ENCODE results near the gene DUSP22.
"Not testable (repeated sequence)": the region's sequence is repeated elsewhere in the genome, so short reads cannot be mapped to it uniquely, and the experiment has no call there.

DUSP22 gene

DNA sequence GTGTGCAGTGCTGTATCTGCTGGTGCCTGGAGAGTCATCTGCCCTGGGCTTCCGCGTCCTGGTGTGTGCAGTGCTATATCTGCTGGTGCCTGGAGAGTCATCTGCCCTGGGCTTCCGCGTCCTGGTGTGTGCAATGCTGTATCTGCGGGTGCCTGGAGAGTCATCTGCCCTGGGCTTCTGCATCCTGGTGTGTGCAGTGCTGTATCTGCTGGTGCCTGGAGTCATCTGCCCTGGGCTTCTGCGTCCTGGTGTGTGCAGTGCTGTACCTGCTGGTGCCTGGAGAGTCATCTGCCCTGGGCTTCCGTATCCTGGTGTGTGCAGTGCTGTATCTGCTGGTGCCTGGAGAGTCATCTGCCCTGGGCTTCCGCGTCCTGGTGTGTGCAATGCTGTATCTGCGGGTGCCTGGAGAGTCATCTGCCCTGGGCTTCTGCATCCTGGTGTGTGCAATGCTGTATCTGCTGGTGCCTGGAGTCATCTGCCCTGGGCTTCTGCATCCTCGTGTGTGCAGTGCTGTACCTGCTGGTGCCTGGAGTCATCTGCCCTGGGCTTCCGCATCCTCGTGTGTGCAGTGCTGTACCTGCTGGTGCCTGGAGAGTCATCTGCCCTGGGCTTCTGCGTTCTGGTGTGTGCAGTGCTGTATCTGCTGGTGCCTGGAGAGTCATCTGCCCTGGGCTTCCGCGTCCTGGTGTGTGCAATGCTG is 33.0 kb downstream of the DUSP22 start:
- DNase-seq: not testable (repeated sequence)

DNA sequence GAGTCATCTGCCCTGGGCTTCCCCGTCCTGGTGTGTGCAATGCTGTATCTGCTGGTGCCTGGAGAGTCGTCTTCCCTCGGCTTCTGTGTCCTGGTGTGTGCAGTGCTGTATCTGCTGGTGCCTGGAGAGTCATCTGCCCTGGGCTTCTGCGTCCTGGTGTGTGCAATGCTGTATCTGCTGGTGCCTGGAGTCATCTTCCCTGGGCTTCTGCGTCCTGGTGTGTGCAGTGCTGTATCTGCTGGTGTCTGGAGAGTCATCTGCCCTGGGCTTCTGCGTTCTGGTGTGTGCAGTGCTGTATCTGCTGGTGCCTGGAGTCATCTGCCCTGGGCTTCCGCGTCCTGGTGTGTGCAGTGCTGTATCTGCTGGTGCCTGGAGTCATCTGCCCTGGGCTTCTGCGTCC is 33.8 kb downstream of the DUSP22 start:
- not testable (repeated sequence) for DNase-seq

DNA sequence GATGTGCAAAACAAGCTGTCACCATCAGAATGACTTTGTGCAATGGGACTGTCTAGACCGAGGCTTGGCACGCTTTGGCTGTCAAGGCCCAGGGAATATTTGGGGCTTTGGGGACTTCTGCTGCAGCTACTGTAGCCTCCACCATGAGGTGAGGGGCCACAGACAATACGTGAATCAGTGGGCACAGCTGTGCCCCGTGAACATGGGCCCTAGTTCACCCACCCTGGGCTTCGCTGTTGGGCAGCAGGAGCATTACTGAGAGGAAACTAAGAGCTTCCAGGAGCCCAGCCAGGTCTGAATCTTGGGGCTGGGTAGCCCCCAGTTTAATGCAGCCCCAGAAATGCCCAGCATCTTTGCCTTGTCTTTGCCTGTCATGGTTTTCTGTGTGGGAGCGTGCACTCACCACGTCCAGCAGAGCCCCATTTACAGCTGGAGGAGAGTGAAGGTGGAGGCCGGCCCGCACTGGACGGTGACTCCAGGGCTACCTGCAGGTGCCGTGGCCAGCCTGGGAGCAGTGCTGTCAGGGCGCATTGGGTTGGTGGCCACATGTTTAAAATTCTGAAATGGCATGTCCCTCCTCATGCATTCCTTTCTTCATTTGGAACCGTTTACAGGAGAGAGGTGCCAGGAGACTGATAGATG is 34.7 kb downstream of the DUSP22 start:
- DNase-seq: no peak

DNA sequence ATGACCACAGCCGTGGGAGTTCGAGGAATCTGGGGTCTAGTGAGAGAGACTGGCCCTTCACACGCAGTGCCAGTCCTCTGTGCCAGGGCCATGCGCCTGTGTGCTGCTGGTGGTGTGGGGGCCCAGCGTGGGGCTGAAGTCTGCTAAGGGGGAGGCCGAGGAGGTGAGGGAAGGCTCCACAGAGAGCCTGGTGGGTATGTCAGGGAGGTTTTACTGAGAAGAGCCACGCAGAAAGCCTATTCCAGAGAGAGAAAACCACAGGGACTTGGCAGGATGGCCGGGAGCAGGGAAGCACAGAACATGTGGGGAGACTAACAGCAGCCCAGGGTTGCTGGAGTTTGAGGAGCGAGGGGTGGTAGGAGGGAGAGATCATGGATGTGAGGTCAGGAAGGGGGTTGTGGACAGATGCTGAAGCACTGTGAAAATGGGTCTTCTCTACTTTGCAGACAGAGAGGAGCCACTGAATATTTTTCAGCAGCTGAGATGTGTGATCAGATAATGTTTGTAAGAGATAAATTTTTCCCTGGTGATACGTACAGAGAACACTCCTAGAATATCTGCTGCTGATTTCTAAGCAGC is 35.3 kb downstream of the DUSP22 start:
- DNase-seq: no peak

DNA sequence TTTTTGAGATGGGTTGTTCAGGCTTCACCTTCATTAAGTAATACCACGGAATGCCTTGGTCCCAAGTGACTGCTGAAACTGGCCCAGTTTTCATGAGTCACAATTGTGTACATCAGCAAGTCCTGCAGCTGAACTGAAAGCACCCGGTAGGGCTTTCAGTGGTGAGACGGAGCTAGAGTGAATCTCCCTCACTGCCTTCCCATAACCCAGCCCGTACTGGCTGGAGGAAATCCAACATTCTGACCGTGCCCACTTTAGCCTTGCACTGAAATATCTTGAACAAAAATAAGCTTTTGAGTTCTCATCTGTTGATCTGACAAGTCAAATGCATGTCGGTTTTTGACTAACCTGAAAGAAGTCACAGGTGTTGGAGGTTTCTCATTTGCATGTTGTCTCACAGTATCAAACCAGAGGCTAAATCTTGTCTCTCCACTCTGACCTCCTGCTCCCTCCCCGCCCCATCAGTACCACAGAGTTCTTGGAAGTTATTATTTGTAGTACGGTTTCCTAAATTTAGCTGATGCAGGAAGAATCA is 35.9 kb downstream of the DUSP22 start:
- DNase-seq: no peak

DNA sequence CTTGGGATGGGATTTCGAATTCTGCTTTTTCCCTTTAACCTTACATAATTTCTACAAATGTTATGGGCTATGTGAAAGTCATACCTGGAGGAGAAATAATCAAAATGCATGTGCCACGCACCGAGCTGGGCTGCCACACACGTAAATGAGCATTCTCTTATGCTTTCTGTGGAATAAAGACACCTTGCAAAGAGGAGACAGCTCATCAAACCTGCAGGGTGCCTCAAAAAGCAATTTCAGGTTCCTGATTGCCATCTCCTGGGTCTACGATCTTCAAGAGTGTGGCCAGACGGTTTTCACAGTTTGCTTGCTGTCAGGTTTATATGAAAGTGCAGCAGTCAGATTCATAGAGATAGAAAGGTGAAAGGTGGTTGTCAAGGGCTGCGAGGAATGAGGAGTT is 36.6 kb downstream of the DUSP22 start:
- no peak for DNase-seq

DNA sequence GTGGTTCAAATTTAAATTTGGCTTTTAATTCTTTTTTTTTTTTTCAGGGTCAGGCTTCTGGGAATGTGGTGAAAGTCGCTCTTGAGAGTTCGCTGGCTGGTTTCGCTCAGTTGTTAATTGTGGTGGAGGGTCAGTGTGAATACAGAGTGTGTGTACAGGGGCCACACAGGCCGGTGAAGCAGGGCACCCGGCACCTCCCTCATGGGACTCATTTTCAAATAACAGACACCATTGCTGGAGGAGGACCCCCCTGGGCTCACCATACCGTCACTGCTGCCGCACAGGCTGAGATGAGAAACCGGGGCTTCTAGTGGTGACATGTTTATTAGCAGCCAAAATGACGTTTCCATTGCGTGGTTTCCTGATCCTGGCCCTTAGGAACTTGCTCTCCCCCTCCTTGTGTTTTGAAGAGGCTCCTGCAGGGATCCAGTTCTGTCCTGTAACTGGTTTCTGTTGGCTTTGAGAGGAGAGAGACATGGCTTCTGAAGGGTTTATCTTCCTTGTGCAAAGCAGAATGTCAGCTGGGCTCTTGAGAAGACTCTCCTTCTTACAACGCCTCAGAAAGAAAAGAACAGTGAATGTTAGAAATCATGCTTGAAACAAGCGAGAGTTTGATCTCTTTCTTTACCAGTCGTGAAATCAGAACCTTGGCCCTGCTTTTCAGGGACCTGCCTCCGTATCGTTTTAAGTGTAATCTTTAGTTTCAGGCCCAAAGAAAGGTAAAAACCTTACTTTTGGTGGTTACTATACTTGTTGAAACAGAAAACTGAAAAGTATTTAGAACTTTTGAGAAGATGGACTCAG is 37.8 kb downstream of the DUSP22 start:
- DNase-seq: no peak

DNA sequence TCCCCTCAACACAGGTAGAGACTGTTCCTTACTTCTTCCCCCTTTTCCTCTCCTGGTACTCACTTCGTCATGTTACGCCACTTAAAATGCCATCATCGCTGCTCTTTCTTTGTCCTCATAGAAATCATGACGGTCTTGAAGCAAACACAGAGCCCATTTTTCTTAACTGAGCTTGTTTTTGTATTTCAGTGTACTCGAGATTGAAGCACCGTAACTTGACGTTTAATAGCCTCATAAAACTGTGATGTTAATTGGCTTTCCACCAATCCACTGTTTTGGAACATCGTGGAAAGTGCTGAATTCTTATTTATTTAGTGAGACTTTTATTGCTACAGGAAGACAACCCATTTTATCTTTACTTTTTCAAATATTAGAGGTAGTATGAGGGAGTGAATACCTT is 38.7 kb downstream of the DUSP22 start:
- DNase-seq: no peak

DNA sequence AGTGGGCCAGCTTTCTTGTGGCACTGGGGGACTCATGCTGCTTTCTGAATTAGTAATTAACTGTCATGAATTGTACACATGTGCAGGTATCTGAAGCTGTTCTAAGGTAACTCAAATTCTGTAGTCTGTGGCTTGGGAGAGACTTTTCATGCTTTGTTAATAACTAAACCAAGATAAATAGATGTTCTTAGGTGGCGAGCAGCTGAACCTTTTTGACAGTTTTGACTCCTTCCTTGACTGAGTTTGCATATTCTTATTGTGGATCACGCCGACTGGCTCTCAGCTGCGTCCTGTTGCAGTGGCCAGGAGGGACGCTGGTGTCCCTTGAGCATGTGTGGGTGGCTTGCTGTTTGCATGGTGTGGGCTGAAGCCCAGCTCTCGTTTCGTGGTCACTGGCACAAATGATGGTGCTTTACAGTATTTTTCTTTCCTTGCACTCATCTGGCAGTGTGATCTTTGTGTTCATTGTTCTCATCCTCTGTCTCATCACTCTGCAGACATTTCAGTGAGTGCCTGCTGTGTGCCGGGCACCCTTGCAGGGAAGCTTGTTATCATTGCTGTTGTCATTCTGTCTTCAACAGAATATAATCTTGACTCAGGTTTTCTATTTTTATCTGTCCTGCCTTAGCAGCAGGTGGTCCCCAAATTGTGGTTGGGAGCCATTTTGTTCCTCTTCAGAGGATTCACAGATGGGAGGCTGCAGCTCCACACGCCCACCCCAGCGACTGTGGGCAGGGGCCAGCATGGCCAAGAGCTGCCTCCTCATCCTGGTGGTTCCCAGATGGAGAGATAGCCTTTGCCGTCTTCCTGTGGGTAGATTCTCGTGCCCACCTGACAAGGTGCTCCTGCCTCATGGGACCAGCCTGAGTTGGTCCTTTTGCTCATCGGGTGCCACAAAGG is 39.6 kb downstream of the DUSP22 start:
- no peak for DNase-seq

DNA sequence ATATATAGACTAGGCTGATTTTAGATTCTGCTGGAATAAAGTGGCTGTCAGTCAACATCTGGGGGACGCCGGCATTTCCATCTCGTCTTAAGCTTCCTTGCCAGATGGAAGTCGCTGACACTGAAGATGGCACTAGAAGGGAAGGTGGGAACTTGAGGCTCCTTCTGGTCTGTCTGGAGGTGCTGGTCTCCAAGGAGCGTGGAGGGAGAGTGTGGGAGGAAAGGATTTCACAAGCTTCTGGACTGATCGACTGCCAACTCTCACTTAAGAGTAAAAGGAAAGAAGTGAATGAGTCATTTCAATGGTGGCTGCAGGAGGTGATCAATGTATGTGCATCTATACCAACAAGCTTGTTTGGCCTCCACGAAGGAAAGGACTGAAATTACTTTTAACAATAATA is 40.4 kb downstream of the DUSP22 start:
- DNase-seq: no peak

DNA sequence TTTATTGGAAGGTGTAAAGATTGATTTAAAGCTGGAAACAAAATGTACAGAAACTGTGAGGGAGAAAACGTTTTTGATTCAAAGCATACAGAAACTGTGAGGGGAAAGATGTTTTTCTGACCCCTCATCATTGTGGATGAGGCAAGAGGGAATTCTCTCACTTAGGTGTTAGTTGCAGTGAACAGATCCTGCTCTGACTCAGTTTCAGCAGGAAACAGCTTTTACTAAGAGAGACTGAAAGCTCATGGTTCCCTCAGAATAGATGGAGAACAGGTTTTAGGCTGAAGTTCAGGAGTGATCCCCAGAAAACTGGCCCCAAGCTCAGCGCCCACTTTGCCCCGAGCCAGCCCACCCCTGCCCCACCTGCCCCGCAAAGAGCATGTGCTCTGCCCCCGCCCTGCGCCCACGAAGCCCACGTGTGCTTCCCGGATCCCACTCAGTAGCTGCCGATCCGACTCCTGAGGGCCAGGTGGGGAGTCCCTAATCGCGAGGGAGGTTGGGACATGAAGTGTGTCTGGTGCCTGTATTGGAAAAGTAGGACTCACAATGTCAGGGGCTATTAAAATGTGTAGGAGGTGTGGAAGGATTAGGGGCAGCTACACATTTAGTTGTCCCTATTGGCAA is 41.2 kb downstream of the DUSP22 start:
- no peak for DNase-seq

DNA sequence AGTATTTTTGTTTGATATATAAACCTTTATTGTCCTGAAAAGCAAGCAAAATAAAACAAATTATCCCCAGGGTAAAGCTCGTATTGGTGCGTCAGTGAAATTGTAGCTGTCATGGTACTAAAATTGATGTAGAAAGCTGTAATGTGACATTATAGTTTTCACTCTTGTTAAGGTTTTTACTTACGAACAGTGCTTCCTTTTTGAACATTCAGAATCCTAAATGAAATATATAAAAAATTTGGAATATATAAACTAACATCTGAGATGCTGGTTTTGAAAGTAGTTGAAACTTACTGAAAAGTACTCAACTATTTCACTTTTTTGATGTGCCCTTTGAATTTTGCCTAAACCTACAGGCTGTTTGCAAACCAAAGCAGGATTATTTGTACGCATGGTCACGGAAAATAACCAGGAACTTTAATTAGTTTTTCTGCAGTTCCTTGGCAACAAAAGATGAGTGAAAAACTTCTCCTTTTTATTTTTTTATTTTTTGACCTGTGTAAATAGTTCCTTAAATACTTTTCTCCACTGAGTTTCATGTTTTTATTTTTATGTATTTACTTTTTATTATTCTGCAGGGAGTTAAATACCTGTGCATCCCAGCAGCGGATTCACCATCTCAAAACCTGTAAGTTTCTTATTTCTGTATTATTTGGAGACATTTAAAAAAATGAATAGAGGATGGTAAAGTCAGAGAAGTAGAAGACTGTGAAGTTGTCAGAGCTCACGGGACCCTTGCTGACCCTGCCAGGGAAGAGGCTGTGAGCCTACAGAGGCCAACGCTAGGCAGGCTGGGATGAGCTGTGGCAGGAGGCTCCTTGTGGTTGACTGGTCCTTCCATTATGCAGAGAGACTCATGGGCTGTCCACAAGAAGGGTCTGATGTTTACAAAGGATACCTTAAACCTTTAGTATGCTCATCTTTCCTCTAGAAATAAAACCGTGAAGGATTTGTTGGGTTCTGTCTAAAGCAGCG is 42.5 kb downstream of the DUSP22 start:
- no peak for DNase-seq

DNA sequence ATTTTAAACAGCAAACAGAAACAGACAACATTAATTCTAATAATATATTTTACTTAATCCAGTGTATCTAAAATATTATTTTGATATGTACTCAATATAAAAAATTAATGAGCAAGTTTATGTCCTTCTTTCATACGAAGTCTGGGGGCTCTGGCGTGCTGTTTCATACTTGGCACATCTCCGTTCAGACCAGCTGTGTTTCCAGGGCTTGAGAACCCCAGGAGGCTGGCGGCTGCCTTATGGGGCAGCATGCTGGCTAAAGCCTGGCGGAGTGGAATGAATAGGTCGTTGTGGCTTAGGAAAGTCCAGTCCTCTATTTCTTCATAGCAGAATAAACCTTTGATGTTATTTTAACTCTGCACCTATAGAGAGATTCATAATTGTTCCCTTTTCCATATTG is 43.3 kb downstream of the DUSP22 start:
- no peak for DNase-seq

DNA sequence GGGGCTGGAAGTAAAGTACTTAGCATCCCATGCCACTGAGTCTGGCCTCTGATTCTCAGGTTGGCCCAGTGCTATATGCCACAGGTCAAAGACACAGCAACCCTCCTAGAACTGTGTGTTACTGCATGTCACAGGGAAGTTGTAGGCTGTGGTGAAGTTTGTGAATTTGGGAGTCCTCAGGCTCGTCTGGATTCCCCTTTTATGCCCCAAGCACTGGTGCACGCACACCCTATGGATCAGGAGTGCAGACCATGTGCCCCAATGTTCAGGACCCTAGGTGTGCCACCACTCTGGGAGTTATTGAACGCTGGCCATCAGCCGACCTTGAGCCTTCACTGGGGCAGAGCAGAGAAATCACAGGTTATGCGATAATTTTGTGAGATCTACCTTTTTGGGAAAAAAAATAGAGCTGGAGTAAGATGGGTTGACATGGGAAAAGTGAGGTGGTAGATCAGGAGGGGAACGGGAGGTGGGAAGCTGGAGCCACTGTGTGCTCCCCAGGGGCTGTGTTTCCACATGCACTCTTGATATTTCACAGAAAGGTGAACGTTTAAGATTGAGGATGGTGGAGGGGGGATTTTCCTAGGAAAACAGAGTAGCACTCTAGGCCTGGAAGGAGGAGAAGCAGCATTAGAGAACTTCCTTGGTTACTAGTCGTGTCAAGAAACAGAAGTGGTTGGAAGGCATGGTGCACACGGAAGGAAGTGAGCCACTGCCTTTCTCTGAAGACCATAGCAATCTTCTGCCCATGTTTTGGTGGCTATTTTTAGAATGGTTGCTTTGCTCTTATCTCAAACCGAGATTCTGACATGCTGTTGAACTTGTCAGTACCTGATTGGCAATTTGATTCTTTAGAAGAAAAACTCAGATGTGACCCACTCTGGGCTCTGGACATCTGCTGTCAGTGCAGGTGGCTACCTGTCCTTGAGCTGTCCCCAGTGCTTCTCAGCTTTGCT is 44.1 kb downstream of the DUSP22 start:
- DNase-seq: no peak

DNA sequence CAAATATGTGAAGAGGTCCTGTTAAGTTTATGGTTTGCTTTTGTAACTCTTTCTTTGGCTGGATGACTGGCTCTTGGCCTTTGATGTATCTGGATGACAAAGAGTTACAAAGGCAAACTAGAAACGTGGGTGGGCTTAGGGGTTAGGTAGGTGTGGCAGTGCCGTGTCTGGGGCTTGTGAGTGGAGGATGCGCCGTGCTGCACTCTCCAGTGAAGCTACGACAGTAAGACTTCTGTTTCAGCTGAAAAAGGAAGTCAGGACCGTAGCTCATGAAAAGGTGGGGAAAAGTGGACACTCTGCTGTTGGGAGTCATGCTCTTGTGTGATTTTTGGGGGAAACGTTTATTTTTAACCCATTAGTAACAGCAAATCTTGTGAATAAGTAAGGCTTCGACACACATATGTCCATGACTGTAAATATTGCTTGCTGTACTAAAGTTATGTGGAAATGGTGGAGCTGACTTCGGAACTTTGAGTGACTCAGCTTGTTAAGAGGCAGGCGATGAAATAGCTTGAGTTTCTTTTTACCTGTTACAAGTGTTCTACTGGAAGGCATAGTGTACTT is 45.6 kb downstream of the DUSP22 start:
- DNase-seq: no peak

DNA sequence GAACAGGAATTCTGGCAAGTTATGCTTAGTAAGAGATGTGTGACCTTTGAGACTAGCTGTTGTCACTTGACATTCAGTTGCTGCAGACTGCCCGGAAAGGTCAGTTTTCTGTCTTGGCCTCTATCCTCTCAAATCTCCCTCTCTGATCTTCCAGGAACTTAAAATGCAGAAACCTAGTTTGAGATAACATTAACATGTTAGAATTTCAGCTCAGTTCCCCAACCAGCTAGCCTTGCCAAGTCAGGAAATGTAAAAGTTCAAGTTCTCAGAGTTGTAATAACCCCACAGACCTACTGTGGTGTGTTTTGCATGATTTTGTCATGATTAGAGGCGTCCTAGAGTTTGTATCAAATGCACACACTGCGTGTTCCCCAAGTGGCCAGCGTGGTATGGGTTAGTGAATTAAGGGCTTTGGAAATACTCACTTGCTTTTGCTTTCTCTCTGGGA is 46.6 kb downstream of the DUSP22 start:
- DNase-seq: no peak

DNA sequence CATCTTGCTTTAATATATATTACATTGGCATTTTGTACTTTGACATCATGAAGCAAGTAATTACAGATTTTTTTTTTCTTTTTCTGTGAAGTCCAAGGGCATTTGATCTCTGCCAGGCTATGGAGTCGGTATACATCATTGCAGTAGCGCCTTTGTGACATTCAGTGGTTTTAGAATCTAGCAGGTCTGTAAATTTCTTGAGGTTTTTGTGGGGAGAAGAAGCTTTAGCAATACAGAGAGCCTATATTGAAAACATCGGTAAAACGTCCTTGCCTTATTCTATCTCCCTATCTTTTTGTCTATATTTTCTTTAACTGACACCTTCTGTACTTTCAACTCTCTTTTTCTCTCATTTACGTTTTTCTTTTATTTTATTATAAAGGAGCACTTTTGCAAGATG is 47.2 kb downstream of the DUSP22 start:
- no peak for DNase-seq

DNA sequence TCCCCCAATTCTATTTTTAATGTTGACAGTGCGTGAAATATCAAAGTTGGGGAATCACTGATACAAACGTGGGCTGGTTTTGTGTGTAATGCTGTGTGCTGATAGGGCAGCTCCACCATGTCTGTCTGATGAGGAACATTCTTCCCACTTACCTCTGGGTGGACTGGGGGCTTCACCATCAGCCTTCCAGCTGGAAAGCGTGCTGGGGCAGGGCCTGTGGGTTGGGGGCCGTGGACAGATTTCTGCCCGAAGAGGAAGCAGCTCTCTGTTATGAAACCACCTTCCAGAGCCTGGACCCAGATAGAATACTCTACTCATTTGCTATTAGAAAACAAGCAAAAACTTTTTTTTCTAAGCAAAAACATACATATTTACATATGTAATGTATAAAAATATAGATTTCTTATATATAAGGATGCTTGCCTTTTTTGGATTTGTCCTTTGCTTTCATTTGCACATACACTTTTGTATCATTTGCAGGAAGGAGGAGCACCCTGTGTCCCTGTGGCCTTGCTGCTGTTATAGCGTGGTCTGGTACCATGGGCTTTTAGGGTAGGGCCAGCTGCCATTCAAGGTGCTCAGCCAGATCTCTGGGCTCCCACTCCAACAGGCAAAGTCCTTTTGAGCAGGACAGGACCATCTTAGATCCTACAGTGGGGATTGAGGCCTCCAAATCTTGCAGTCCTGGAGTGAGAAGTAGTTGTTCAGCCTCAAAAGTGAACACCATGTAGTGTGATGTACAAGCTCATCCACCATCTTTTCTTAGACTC is 48.1 kb downstream of the DUSP22 start:
- DNase-seq: no peak
